ENCODE measurements around the gene ONECUT1.

GRCh38 chr15:52787549-52788098 lies 2.5 kb downstream of the ONECUT1 start:
- TF ChIP-seq CTCF (conservative IDR thresholded peaks at IDR 0.05; ENCODE audit: low read length) = no peak
- no peak for TF ChIP-seq EZH2phosphoT487 (IDR thresholded peaks at IDR 0.05; ENCODE audit: borderline replicate concordance)

All from Loucy (cell line).